GM21360 (cell line): ENCODE results near the gene STUM.
A peak's percentile ranks its signal among the peaks of the same experiment; 100 is the strongest.

Experiments used
- ATAC-seq: cut with Tn5 transposase; IDR thresholded peaks from one replicate; pipeline ENCODE4 v1.9.1; 2021; ENCODE audit warnings: mild to moderate bottlenecking, moderate library complexity; ENCODE audit not compliant: unreplicated experiment

Gene STUM

DNA sequence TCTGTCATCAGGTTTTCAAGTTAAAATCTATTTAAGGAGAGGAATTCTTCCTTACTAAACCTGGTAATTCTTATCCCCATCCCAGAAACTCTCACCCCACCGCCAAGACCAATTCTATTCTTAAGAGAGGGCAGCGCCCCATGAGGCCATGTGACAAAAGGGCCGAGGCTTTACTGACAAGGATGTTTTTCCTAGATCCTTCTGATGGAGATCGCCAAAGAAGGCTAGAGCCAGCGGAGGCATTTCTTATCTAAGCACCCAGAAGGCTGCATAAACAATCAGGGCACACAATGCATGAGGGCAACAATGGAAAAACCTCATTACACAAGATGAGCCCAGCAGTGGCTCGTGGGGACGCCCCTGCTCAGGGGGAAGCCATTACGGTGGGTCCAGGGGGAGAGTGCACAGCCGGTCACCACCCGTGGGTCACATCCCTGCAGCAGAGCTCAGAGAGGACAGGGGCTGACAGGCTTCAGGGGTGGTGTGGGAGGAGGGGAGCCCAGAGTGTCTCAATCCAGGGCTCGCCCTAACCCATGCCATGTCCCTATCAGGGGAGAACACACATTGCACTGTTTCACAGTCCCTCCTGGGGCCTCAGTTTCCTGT is 101.8 kb downstream of the STUM start:
- no peak for ATAC-seq

DNA sequence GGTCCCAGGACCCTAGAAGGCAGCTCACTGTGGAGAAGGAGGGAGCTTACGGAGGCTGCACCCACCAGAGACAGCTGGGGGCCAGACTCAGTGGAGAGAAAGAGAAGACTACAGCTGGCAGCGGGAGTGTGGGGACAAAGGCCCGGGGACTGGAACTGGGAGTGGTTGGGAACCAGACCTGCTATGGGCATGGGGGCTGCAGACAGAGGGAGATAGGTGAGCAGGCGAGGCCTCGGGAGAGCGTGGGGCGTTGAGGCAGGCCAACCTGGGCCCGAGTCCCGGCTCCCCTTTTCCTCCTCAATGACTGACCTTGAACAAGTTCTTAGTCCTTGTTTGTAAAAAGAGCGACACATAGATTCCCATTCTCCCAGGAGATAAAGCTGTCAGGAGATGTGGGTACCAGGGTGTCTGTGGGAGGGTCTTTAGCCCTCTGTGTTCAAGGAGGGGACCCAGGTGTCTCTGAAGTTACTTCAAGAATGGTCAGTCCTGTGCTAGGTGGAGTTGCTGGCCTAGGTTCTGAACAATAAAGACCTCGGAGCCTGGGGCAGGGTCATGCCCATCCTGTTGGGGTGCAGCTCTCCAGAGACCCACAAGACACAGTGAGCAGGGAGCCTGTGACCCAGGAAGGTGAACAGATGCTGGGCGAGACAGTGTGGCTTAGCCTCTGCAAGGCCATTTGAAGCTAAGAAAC is 102.6 kb downstream of the STUM start:
- ATAC-seq, result no peak

DNA sequence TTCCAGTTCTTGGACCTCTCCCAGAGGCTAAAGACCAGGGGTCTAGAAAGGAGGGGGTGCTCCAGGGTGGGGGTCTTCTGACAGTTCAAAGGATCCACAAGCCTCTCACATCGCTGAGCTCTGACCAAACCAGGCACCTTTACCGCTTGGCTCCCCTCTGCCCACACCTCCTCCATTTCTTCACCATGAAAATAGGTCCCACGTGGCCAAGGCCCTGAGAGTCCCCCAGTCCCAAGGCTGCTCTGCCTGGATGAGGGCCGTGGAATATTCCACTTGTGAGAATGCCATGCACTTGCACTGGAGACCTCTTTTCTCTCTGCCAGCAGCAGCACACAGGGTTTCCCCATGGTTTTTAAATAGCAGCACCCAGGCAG is 103.2 kb downstream of the STUM start:
- ATAC-seq, result no peak

DNA sequence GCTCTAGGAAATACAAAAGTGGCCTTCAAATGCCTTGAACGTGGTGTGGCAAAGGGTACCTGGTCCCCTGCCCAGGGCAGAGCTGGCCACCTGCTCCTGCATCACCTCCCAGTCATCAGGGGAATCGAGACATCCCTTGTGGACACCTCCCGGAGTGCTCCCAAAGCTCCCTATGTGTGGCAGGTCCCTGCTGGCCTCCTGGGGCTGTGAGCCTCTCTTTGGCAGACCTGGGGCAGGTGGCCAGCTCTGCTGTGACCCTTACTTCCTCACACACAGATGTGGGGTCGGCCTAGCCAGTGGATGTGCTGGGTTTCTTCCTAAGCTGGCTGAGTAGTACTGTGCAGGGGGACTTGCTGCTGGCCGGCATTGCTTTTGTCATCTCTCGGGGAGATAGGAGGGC is 104.0 kb downstream of the STUM start:
- ATAC-seq, result no peak

DNA sequence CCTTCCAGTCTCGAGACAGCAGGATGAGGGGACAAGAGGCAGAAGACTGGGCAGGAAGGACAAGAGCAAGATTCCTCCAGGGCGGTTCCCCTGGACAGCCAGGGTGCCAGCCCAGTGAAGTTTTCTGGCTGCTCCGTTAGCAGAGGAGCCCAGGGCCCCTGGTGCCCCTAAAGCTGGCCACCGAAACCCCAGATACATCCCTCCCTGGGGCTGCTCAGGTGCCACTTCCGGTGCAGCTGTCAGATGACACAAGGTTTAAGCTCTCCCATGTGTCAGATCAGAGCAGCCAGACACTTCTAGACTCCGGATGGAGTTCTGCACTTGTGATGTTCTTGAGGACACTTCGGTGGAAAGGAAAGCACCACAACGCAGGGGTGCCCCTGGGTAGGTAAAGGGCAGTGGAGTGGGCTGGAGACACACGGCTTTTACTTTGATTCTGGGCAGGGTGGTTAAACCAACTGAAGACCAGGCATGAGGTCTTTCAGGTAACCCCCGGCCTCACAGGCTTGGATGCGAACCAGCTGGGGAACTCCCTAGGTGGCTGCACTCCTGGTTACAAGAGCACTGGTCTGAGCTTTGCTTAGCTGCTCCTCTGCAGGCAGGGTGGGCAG is 104.9 kb downstream of the STUM start:
- peak; percentile 46 for ATAC-seq

DNA sequence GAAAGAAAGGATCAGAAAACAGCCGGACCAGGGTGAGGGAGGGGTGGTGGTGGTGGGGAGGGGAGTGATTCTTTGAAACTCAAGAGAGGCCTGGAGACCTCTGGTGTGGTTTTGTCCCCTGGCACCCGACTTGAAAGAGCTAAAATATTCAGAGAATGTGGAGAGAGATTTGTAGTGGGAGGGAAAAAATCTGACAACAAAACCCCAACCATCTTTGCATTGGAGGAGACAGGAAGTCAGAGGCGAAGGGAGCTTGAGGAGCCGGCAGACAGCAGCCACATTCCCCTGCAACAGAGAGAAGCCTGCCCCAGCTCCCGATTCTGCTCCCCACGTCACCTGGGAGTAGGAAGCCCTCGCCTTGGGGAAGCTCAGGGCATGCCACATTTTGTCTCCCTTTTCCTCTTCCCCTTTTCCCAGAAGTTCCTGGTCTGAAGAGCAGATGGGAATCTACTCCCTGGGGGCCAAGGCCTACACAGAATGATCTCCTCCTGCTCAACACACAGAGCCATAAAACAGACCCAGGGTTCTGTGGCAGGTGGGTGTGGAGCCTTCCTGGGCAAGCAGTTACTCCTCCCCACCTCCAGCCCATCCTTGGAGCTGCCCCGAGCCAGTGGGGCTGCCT is 105.6 kb downstream of the STUM start:
- no peak for ATAC-seq

DNA sequence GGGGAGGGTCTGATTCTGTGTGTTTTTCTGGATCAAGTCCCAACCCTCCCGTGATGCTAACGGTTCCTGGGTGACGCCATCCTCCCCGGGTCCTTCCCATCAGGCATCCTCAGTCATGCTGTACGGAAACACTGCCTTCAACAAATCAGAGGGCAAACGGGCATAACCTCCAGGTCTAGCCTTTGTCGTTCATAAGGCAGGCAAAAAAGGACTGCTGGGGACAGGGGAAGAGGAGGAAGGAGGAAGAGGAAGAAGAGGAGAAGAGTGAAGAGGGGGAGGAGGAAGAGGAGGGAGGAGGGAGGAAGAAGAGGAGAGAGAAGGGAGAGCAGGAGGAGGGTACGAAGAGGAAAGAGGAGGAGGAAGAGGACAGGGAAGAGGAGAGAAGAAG is 106.1 kb downstream of the STUM start:
- no peak for ATAC-seq

DNA sequence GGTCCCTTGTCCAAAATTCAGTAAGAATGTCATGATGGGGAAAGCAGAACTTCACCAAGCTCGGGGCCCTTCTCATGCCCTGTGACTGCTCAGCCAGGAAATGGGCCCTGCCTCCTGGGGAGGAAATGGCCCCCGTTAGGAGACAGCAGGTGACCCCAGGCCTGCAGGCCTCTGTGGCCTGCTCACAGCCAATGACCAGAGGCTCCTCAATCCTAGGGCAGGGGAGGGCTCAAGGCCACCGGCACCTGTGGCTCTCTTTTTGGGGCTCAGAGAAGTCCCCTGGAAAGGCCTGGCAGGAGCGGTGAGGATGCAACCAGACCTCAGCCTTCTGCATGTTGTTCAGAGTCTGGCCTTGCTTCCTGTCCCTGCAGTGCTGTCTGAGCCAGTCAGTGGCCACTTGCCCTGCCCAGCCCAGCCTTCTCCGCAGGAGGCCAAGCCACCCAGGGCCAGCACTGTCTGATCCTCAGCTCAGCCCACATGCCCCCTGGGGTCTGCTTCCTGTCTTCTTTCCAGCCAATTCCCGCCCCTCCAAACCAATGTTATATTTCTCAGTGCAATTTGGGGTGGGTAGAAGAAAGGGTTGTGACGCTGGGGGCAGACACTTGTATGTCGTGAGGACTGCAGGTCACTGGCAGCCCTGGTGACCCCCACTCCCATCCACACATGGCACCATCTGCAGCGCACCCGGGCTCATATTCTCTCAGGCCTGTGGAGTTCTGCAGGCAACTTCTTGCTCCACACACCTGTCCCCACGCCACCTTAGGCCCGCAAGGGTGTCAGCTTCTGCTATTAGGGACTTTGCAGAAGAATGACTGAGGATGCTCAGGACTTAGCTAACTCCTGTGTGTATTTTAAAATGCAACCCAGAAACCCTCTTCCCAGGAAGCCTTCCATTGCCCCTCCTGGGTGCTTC is 106.9 kb downstream of the STUM start:
- ATAC-seq, result no peak

DNA sequence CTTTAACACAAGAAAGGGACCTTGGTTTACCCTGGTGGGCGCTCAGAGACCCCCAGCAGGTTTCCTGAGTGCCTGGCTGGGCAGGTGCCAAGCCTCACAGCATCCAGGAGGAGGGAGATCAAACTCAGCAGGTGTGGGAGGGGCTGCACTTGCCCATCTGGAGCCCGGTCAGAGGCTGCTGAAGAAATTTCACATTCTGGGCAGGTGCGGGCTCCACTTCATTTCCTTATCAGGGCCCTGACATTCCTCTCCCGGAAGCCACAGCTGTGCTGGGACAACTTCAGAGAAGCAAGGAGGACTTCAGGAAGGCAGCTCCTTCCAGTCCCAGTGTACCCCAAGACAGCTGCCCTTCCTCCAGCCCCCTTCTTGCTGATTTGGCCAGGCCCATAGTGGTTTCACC is 107.6 kb downstream of the STUM start:
- no peak for ATAC-seq

DNA sequence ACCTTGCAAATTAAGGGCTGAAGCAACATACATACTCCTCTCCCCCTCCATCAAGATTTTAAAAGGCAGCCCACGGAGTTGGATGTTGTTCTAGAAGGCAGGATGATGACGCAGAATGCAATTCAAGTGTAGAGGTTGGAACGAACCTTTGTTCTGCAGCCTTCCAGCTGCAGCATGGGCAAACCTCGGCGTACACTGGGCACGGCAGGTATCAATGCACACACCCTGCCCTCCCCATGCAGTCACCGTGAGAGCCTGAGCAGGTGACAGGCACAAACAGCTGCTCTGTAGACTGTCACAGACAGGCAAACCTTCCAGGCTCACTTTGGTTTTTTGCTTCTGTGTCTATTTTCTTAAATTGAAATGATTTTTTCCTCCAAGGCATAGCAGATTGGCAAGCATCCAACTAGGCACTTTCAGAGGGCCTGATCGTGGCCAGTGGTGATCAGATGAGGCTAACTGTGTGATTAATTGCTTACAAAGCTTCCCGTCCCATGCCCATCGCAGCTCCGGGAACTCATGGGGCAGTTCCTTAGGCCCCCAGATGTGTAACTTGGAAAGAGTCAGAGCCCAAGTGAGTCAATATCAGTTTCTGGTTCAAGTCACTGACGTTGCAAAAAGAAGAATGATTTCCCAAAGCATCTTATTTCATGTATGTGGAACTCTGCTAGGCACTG is 108.2 kb downstream of the STUM start:
- no peak for ATAC-seq

DNA sequence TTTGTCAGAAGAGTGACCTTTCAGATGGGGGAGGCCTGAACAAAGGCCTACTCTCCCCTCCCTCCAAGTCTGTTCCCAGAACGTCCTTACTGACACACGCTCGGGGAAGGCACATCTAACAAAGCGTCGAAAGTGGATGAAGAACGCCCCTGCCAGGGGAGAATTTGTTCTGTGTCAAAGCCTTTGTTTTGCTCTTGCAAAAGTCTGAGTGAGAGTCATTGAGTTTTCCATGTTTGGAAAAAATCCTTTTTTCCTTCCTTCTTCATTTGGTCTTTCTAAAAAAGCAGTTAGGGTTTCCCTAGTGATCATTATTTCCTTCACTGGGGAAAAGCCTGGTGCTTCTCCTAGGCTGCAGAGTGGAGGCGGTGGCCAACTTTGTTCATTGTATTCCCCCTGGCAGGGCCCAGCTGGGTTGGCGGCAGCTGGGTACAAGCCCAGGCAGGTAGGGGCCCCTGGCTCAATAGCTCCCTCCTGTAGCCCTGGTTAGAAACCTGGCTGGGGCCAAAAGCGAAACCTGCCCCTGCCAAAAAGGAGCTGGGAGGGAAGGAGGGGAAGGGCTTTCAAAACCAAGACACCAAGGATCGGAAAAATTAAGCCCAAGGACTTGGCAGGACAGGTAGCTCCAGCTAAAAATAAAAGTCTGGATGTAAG is 109.5 kb downstream of the STUM start:
- ATAC-seq, result no peak

DNA sequence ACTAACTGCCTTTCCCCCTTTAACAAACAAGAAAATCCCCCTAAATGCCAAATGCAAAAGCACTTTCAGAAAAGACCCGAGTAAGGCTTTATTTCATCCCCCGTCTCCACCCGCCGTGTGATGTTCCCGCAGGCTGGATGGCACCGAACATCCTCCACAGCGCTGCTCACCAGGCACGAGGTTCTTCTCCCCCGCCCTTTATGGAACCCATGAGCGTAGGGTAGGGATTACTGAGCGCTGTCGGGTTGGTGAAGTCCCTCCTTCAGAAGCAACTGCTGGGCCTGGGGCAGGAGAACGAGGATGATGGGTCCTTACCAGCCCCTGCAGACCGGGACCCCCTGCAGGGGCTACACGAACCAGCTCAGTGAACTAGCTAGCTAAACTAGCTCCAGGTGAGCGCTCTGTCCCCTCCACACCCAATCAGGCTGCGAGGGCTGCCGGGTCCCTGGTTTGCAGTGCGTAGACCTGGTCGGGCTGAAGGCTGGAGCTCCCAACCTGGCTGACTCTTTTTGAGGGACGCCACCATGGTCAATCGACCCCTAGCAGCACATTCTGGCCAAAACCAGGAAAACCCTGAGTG is 110.1 kb downstream of the STUM start:
- no peak for ATAC-seq
